ENCODE data around the gene KCNQ1.

The KCNQ1 gene

DNA sequence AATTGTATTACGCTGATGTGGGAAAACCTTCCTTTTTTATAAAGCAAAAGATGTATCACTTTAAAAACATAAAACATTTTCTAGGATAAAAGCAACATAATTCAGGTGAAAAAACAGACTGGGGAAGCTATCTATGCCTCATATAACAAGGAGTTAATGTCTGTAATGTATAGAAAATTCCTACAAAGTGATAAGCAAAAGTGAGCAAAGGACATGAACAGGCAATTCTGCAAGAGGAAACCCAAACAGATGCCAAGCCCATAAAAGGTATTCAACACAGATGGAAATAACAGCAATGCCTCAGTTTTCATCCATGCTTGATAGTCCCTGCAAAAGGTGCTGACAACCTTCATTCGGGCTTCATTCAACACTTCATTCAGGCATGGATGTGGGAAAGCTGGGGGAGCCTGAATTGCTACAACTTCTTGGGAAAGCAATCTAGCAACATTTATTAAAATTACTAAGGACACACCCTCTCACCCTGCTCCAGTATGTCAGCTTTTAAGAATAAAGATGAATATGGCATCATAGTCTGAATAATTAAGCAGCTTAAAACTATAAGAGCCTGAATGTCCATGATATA is 215.6 kb downstream of the KCNQ1 start:
- Histone ChIP-seq H3K36me3 (ENCODE audit: control insufficient read depth, insufficient read depth, low read length) (peaks cover 18% of the 10 kb centered on the region), H3K9me3 (ENCODE audit: control insufficient read depth, insufficient read depth, low read depth, low read length) (peaks cover 78% of the 10 kb centered on the region), H3K4me3 (ENCODE audit: low read depth, low read length) (no peak overlapping the region), H3K9ac (ENCODE audit: low read length) (no peak overlapping the region), H3K4me1 (ENCODE audit: control insufficient read depth, insufficient read depth, low read length) (no peaks in the 10 kb centered on the region), H3K27ac (ENCODE audit: low read depth, low read length) (no peak overlapping the region), H3K27me3 (ENCODE audit: control insufficient read depth, insufficient read depth, low read length) (peaks cover 19% of the 10 kb centered on the region)

DNA sequence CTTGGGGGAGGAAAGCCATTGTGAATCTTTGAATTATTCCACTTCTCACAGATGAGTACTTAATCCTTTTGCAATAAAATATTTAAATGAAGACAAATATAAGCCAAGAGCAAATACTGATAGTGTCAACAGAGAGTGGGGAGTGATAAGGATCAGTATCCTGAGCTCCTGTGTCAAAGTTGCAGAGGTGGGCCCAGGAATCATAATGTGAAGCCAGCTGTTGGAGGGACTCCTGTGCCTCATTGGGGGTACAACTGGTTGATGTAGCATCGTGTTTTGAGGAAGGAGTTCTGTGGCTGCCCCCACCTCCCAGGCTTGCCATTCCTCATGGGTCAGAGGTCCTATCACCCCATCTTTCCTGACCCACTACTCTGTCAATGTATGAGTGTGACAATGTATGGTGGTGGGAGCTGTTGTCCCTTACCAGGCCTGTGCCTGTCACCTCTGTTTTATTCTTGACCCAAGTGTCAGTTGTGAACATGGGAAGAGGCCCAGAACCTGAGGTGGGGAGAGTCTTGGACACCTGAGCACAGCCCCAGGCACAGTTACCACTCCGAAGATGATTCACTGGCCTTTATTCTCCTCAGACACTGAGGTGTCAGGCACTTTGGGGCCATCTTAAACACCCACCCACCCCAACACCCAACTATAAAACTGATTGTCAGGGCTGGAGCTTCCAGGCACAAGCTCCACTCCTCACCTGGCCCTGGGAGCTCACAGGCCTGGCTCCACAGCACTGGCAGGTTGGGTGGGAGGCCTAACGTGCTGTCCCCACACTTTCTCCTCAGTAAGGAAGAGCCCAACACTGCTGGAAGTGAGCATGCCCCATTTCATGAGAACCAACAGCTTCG is 216.6 kb downstream of the KCNQ1 start:
- peaks cover 21% of the 10 kb centered on the region for H3K36me3 ChIP-seq (ENCODE audit: control insufficient read depth, insufficient read depth, low read length)
- peaks cover 70% of the 10 kb centered on the region for H3K9me3 ChIP-seq (ENCODE audit: control insufficient read depth, insufficient read depth, low read depth, low read length)

DNA sequence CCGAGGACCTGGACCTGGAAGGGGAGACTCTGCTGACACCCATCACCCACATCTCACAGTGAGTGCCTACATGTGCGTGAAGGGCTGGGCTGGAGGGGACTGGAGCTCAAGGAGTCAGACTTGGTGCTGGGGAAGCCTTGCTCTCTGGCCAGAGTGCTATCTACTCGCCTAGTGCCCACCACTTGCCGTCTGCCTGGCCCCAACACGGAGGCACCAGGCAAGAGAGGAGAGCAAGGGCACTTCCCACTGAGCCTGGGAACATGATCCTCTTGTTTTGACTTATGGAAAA is 217.2 kb downstream of the KCNQ1 start:
- H3K4me1 ChIP-seq (ENCODE audit: control insufficient read depth, insufficient read depth, low read length), result no peaks in the 10 kb centered on the region
- no peak overlapping the region for H3K27ac ChIP-seq (ENCODE audit: low read depth, low read length)
- peaks cover 21% of the 10 kb centered on the region for H3K36me3 ChIP-seq (ENCODE audit: control insufficient read depth, insufficient read depth, low read length)
- H3K9ac ChIP-seq (ENCODE audit: low read length), result no peak overlapping the region
- peaks cover 8% of the 10 kb centered on the region for H3K27me3 ChIP-seq (ENCODE audit: control insufficient read depth, insufficient read depth, low read length)
- no peak overlapping the region for H3K4me3 ChIP-seq (ENCODE audit: low read depth, low read length)
- H3K9me3 ChIP-seq (ENCODE audit: control insufficient read depth, insufficient read depth, low read depth, low read length), result peaks cover 65% of the 10 kb centered on the region

More for the DNA sequence above, 216.6 kb downstream of the KCNQ1 start:
- H3K27me3 ChIP-seq (ENCODE audit: control insufficient read depth, insufficient read depth, low read length), result peaks cover 12% of the 10 kb centered on the region
- no peaks in the 10 kb centered on the region for H3K4me1 ChIP-seq (ENCODE audit: control insufficient read depth, insufficient read depth, low read length)
- H3K4me3 ChIP-seq (ENCODE audit: low read depth, low read length), result no peak overlapping the region
- no peak overlapping the region for H3K27ac ChIP-seq (ENCODE audit: low read depth, low read length)
- no peak overlapping the region for H3K9ac ChIP-seq (ENCODE audit: low read length)

DNA sequence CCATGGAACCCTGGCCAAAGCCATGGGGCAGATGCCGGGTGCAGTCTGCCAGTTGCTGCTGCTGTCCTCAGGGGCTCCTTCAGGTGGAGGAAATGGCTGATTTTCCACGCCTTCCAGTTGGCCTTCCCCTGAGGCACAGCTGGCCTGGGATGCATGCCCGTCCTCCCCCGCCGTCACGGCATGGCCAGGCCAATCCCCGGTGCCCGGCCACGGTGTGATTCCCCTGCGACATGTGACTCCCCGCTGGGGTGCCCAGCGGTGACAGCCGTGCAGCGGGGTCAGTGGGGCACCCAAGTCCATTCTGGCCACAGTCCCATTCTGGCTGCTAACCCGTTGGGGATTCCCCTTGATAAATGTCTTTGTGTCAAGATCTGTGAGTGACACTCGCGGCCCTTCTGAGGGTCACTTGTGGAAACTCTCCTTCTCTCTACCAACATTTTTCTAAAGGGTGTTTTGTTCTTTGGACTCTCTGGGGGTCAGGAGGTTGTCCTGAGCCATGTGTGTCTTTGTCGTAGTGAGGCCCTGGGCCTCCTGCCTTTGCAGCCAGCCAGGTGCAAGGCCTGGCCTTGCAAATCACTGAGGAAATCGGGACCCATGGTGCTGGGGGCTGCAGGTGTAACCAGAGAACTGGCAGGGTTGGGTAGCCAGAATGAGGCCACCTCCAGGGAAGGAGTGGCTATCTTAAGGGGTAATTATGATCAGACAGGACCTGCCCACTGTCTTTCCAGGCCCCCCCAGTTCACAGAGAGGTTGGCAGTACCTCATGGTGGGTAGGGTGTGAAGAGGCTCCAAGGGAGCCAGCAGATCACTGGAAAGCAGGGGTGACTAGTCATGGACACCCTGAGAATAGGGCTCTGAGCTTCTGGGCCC is 217.9 kb downstream of the KCNQ1 start:
- no peak overlapping the region for H3K9ac ChIP-seq (ENCODE audit: low read length)
- H3K27ac ChIP-seq (ENCODE audit: low read depth, low read length), result no peak overlapping the region
- peaks cover 3% of the 10 kb centered on the region for H3K27me3 ChIP-seq (ENCODE audit: control insufficient read depth, insufficient read depth, low read length)
- no peak overlapping the region for H3K4me3 ChIP-seq (ENCODE audit: low read depth, low read length)
- H3K9me3 ChIP-seq (ENCODE audit: control insufficient read depth, insufficient read depth, low read depth, low read length), result peaks cover 61% of the 10 kb centered on the region
- no peaks in the 10 kb centered on the region for H3K4me1 ChIP-seq (ENCODE audit: control insufficient read depth, insufficient read depth, low read length)
- peaks cover 21% of the 10 kb centered on the region for H3K36me3 ChIP-seq (ENCODE audit: control insufficient read depth, insufficient read depth, low read length)

DNA sequence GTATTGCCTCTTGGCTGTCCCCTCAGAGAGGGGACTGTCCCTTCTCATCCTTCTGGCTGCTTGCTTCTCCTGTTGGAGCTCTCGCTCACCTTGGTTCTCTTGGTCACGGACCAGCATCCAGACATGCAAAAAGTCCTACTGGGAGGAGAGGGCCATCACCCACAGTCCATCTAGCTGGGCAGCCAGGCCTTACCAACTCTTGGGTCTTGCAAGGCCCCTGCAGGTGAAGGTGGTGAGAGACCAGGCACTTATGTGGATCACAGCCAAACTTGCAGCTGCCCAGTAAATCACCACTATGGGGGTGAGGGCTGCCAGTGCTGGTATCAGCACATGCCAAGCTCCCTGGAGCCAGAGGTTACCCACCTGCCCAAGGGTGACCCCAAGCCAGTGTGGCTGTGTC is 218.7 kb downstream of the KCNQ1 start:
- Histone ChIP-seq H3K27ac (ENCODE audit: low read depth, low read length) (no peak overlapping the region), H3K4me3 (ENCODE audit: low read depth, low read length) (no peak overlapping the region), H3K9me3 (ENCODE audit: control insufficient read depth, insufficient read depth, low read depth, low read length) (peaks cover 53% of the 10 kb centered on the region), H3K4me1 (ENCODE audit: control insufficient read depth, insufficient read depth, low read length) (no peaks in the 10 kb centered on the region), H3K36me3 (ENCODE audit: control insufficient read depth, insufficient read depth, low read length) (peaks cover 21% of the 10 kb centered on the region), H3K9ac (ENCODE audit: low read length) (no peak overlapping the region), H3K27me3 (ENCODE audit: control insufficient read depth, insufficient read depth, low read length) (no peaks in the 10 kb centered on the region; the same call in 1 of the 2 replicates)

DNA sequence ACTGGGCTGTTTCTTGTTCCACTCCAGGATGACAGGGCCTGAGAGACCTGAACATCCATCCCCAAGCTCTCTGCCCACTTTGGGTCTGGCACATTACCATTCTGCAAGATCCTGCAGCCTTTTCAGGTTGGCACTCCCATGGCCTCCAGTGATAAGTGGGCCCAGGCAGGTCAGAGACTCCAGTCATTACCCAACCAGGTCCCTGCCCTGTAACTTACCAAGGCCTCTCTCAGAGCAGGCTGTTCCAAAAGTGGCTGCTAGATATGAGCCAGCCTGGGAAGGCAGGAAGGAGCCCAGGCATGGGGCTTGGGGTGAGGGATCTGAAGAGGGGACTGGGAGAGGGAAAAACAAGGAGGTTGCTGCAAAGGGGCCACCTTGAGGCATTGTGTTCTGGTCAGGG is 219.1 kb downstream of the KCNQ1 start:
- H3K4me1 ChIP-seq (ENCODE audit: control insufficient read depth, insufficient read depth, low read length), result no peaks in the 10 kb centered on the region
- H3K27ac ChIP-seq (ENCODE audit: low read depth, low read length), result no peak overlapping the region
- H3K9ac ChIP-seq (ENCODE audit: low read length), result no peak overlapping the region
- no peak overlapping the region for H3K4me3 ChIP-seq (ENCODE audit: low read depth, low read length)
- peaks cover 21% of the 10 kb centered on the region for H3K36me3 ChIP-seq (ENCODE audit: control insufficient read depth, insufficient read depth, low read length)
- no peaks in the 10 kb centered on the region; the same call in 1 of the 2 replicates for H3K27me3 ChIP-seq (ENCODE audit: control insufficient read depth, insufficient read depth, low read length)
- H3K9me3 ChIP-seq (ENCODE audit: control insufficient read depth, insufficient read depth, low read depth, low read length), result peaks cover 48% of the 10 kb centered on the region

DNA sequence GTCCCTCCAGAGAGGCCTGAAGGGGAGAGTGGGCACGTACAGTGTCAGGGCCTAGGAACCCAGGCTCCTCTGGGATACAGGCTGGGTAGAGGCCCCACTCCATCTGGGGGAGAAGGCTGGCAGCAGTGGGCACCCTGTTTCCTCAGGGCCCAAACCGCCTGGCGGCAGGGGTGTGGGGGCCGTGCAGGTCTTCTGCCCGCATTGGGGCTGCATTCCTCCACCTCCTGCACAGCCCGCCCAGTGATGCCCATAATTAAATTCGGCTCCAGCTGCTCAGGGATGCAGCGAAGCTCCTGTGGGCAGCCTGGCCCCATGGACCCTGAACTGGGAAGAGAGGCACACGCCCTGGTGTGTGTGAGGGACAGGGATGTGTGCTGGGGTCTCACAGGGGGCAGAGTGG is 219.6 kb downstream of the KCNQ1 start:
- H3K27ac ChIP-seq (ENCODE audit: low read depth, low read length), result no peak overlapping the region
- H3K4me3 ChIP-seq (ENCODE audit: low read depth, low read length), result no peak overlapping the region
- H3K9ac ChIP-seq (ENCODE audit: low read length), result no peak overlapping the region

DNA sequence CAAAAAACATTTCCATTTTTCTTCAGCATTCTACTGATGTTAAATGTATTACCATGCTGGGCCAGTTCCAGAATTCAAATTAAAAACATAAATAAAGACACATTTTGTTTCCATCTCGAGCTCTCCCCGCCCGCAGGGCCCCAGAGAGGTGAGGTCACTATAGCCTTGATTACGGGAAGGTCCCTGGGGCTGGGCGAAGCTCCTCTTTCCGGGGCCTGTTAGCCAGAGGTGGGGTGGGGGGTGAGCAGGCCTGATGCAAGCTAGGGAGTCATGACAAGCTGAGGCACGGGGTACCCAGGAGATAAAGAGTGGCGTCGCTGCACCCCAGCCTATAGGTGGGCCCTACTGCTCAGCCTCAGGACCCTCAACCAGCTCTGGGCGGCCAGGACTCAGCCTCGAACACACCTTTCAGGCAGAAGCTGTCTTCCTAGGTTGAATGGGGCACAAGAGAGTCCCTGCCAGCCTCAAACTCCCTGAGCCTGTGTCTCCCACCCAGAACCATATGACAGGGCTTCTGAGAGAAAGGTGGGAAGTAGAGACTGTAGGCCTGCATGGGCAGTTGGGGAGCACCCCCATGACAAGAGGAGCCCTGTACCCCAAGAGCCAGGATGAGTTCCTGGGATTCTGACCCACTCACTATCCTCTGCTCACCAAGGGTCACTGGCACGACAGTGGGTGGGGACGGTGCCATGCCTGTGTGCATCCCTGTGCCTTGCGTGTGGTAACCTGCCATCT is 220.2 kb downstream of the KCNQ1 start:
- Histone ChIP-seq H3K9me3 (ENCODE audit: control insufficient read depth, insufficient read depth, low read depth, low read length) (peaks cover 38% of the 10 kb centered on the region), H3K9ac (ENCODE audit: low read length) (no peak overlapping the region), H3K27ac (ENCODE audit: low read depth, low read length) (no peak overlapping the region), H3K36me3 (ENCODE audit: control insufficient read depth, insufficient read depth, low read length) (peaks cover 21% of the 10 kb centered on the region), H3K27me3 (ENCODE audit: control insufficient read depth, insufficient read depth, low read length) (no peaks in the 10 kb centered on the region), H3K4me1 (ENCODE audit: control insufficient read depth, insufficient read depth, low read length) (no peaks in the 10 kb centered on the region), H3K4me3 (ENCODE audit: low read depth, low read length) (no peak overlapping the region)

More for the DNA sequence above, 219.6 kb downstream of the KCNQ1 start:
- Histone ChIP-seq H3K9me3 (ENCODE audit: control insufficient read depth, insufficient read depth, low read depth, low read length) (peaks cover 44% of the 10 kb centered on the region), H3K36me3 (ENCODE audit: control insufficient read depth, insufficient read depth, low read length) (peaks cover 21% of the 10 kb centered on the region), H3K4me1 (ENCODE audit: control insufficient read depth, insufficient read depth, low read length) (no peaks in the 10 kb centered on the region), H3K27me3 (ENCODE audit: control insufficient read depth, insufficient read depth, low read length) (no peaks in the 10 kb centered on the region)

DNA sequence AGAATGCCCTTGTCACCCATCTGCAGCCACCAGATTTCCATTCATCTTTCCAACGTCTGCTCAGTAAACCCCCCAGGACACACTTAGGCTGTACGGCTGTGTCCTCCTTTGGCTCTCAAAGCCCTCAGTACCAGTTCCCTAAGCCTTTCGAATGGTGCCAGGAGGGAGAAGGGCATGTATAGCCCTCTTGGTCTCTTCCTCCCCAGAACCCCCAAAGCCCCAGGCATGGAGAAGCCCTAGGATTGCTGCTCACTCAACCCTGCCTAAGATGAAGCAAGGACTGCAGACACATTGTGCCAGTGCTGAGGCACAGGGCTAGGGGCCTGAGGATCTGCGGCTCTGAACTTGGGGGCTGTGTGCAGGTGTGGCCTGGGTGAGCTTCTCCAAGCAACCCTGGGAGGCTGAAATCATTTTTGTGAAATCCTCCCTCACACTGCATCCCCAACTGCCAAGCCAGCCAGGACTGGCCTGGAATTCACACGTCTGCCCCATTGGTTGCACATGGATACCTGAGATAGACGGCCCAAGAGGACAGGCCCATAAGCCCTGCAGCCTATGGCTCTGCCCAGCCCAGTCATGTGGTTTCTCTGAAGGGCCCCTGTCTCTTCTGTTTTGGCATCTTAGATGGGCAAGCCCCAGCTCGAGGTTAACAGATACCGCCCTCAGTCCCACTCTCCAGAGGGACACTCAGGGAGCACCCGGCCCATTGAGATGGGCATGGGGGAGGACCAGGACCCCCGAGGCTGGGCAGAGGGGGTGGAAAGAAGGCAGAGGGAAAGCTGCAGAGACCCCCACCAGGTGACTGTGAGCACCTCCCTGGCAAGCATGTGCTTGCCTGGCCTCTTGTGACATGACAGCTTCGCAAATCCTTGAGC is 221.0 kb downstream of the KCNQ1 start:
- peaks cover 21% of the 10 kb centered on the region for H3K36me3 ChIP-seq (ENCODE audit: control insufficient read depth, insufficient read depth, low read length)

DNA sequence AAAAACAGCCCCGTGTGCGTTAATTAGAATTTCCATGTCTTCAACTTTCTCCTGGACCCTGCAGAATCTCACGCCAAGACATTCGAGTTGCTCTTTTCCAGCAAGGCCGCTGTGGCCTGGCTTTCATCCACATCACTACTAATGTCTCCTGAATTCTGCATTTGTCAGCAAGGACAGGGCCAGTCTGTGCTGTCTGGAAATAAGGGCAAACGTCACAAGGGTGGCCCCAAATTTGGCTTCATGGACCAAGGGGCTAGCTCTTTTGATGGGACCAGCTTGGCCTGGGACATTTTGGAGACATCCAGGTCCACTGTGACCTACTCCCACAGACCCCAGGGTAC is 221.6 kb downstream of the KCNQ1 start:
- Histone ChIP-seq H3K27ac (ENCODE audit: low read depth, low read length) (no peak overlapping the region), H3K9me3 (ENCODE audit: control insufficient read depth, insufficient read depth, low read depth, low read length) (peaks cover 24% of the 10 kb centered on the region), H3K9ac (ENCODE audit: low read length) (no peak overlapping the region), H3K4me1 (ENCODE audit: control insufficient read depth, insufficient read depth, low read length) (no peaks in the 10 kb centered on the region), H3K4me3 (ENCODE audit: low read depth, low read length) (no peak overlapping the region), H3K36me3 (ENCODE audit: control insufficient read depth, insufficient read depth, low read length) (peaks cover 21% of the 10 kb centered on the region), H3K27me3 (ENCODE audit: control insufficient read depth, insufficient read depth, low read length) (no peaks in the 10 kb centered on the region)

More for the DNA sequence above, 221.0 kb downstream of the KCNQ1 start:
- Histone ChIP-seq H3K27ac (ENCODE audit: low read depth, low read length) (no peak overlapping the region), H3K9me3 (ENCODE audit: control insufficient read depth, insufficient read depth, low read depth, low read length) (peaks cover 30% of the 10 kb centered on the region), H3K9ac (ENCODE audit: low read length) (no peak overlapping the region), H3K4me1 (ENCODE audit: control insufficient read depth, insufficient read depth, low read length) (no peaks in the 10 kb centered on the region), H3K4me3 (ENCODE audit: low read depth, low read length) (no peak overlapping the region), H3K27me3 (ENCODE audit: control insufficient read depth, insufficient read depth, low read length) (no peaks in the 10 kb centered on the region)
